HG03159 (cell line): Measurements from ENCODE around the gene EPHA6.
A peak's percentile ranks its signal among the peaks of the same experiment; 100 is the strongest.

Experiments
- ATAC-seq: cut with Tn5 transposase; IDR thresholded peaks from one replicate; pipeline ENCODE4 v1.9.1; 2021; ENCODE audit warnings: mild to moderate bottlenecking, moderate library complexity; ENCODE audit not compliant: unreplicated experiment

EPHA6 gene

GRCh38 chr3:97689111-97689510 lies 874.7 kb downstream of the EPHA6 start:
- no peak for ATAC-seq

- no peak for ATAC-seq
These were observed 875.6 kb downstream of the EPHA6 start for GRCh38 chr3:97689962-97690361.

- ATAC-seq = peak; percentile 59
These were observed 877.0 kb downstream of the EPHA6 start for GRCh38 chr3:97691354-97691753.

- no peak for ATAC-seq
These were observed 878.0 kb downstream of the EPHA6 start for GRCh38 chr3:97692389-97692788.

GRCh38 chr3:97692831-97693230 lies 878.4 kb downstream of the EPHA6 start:
- ATAC-seq = no peak

- no peak for ATAC-seq
These were observed 880.5 kb downstream of the EPHA6 start for GRCh38 chr3:97694876-97695275.

- ATAC-seq = no peak
These were observed 884.3 kb downstream of the EPHA6 start for GRCh38 chr3:97698691-97699090.

- ATAC-seq = no peak
These were observed 885.5 kb downstream of the EPHA6 start for GRCh38 chr3:97699889-97700288.

GRCh38 chr3:97705764-97706163 lies 891.4 kb downstream of the EPHA6 start:
- no peak for ATAC-seq

GRCh38 chr3:97706226-97706625 lies 891.8 kb downstream of the EPHA6 start:
- no peak for ATAC-seq

GRCh38 chr3:97711654-97712053 lies 897.3 kb downstream of the EPHA6 start:
- ATAC-seq = no peak

- ATAC-seq = no peak
These were observed 898.5 kb downstream of the EPHA6 start for GRCh38 chr3:97712919-97713318.

GRCh38 chr3:97713634-97714033 lies 899.2 kb downstream of the EPHA6 start:
- ATAC-seq = no peak

- ATAC-seq = peak; percentile 97
These were observed 904.9 kb downstream of the EPHA6 start for GRCh38 chr3:97719156-97719821.

- ATAC-seq = no peak
These were observed 906.0 kb downstream of the EPHA6 start for GRCh38 chr3:97720417-97720816.

GRCh38 chr3:97721446-97721845 lies 907.1 kb downstream of the EPHA6 start:
- no peak for ATAC-seq

GRCh38 chr3:97736928-97737327 lies 922.5 kb downstream of the EPHA6 start:
- no peak for ATAC-seq

GRCh38 chr3:97738761-97739160 lies 924.4 kb downstream of the EPHA6 start:
- ATAC-seq = no peak

- ATAC-seq = no peak
These were observed 927.6 kb downstream of the EPHA6 start for GRCh38 chr3:97742036-97742435.

- no peak for ATAC-seq
These were observed 929.9 kb downstream of the EPHA6 start for GRCh38 chr3:97744289-97744688.

- ATAC-seq = peak; percentile 40
These were observed 949.4 kb downstream of the EPHA6 start for GRCh38 chr3:97763586-97764406.
